ENCODE results near the gene PRPF6.

Gene PRPF6

DNA sequence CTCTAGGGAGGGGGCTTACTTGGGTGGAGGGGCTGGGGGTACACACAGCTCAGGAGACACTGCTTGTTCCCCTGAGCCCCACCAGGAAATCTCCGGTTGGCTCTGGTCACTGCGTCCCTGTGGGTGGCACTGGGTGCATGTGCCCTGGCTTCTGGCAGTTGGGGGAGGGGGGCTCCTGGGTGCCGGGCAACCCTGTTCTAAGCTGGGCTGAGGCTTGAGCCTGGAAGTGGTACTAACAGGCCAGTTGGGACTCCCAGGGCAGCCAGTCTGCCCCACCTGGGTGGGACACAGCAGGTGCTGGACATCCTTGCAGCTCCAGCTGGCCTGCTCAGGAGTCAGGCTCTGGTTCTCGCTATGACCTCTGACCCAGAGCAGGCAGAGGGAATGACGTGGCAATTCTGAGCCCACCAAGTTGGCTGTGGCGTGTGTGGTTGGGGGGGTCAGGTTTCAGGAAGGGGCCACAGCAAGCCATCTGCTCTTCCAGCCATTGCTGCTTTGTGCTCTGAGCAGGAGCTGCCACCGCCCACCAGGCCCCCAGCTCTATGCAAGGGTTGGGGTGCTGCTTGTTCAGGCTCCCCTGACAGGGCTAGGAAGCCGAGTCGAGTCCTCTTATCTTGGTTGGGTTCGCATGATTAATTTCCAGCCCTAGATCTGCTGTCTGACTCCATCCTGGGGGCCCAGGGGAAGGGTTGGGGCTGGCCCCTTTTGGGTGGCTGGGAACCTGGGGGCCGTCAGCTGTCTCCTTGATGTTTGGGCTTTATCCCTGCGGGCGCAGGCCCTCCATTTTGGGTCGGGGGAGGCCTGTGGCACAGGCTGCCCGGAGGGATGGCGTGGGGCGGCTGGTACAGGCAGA is 55.6 kb downstream of the PRPF6 start:
- DNase-seq: no peak

- DNase-seq: no peak
Observed at GRCh38 chr20:64037199-64037497, 56.2 kb downstream of the PRPF6 start.

DNA sequence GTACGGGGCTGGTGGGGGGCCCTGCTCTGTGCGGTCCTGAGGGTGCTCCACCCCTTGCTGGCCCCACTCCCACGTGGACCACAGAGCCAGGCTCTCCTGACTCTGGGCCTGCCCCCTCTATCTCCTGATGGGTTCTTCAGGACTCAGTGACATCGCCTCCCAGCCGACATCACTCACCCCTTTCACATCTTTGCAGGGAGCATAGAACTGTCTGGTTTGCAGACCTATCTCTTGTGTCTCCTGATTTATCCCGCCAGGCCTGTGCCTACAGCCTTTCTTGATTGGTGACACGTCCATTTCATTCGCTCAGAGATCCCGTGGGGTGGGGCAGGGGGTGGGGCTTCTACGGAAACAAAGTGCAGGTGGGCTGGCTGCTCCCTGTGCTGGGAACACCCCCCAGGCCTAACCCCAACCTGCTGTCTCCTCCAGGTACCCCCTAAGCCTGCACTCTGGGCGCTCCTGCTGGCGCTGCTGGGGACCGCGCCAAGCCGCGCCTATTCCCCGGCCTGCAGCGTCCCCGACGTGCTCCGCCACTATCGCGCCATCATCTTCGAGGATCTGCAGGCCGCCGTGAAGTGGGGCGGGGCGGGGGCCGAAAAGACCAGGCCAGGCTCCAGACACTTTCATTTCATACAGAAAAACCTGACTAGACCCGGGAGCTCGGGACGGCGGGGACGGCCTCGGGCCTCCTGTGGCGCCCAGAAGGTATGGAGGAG is 56.7 kb downstream of the PRPF6 start:
- DNase-seq: no peak

- DNase-seq: no peak
Observed at GRCh38 chr20:64038224-64038564, 57.3 kb downstream of the PRPF6 start.

GRCh38 chr20:64038565-64039292 is 57.8 kb downstream of the PRPF6 start:
- DNase-seq: peak; percentile 60

DNA sequence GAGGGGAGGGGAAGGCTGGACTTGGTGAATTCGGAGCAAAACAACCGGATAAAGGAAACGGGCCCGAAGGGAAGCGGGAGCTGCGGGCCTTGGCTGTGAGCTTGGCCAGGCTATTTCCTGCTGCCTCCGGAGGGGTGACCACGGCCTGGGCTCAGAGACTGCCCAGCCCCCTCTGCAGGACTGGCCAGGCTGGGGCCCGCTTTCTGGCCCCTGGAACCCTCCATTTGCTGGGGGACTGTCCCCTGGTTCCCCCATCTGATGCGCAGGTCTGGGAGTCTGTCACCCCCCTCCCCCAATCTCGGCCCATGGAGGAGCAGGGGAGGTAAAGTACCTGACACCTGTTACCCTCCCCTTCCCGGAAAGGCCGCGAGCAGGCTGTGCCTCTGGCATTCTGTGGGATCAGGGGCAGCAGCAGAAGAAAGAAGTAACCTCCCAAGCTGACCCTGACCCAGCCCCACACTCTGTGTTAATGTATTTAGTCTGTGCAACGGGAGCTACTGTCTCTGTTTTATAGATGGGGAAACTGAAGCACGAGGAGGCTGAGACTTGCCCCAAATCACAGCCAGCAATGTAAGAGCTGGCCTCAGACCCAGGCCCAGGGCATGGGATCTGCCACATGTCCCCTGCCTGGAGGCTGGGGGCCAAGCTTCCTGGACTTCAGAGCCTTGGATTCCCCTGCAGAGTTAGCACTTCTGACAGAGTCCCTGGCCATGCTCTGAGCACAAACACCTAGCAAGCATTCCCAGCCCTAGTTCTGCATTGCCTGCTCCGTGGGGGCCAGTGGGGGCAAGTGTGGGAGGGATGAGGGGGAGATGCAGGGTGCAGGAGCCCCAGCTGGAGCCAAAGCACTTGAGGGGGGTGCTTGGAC is 58.6 kb downstream of the PRPF6 start:
- no peak for DNase-seq

GRCh38 chr20:64040231-64041039 is 59.5 kb downstream of the PRPF6 start:
- no peak for DNase-seq

GRCh38 chr20:64041040-64041780 is 60.3 kb downstream of the PRPF6 start:
- no peak for DNase-seq

DNA sequence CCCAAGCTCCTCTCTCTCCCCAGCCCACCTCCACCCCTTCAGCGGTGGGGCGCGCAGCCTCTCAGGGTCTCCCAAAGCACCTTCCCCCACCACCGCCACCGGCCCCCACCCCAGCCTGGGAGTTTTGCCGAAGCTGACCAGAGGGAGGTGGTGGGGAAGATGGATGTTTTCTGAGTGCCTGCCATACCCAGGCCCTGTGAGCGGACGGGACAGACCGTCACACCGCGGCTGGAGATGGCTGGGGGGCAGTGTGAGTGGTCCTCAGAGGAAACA is 60.8 kb downstream of the PRPF6 start:
- no peak for DNase-seq

DNA sequence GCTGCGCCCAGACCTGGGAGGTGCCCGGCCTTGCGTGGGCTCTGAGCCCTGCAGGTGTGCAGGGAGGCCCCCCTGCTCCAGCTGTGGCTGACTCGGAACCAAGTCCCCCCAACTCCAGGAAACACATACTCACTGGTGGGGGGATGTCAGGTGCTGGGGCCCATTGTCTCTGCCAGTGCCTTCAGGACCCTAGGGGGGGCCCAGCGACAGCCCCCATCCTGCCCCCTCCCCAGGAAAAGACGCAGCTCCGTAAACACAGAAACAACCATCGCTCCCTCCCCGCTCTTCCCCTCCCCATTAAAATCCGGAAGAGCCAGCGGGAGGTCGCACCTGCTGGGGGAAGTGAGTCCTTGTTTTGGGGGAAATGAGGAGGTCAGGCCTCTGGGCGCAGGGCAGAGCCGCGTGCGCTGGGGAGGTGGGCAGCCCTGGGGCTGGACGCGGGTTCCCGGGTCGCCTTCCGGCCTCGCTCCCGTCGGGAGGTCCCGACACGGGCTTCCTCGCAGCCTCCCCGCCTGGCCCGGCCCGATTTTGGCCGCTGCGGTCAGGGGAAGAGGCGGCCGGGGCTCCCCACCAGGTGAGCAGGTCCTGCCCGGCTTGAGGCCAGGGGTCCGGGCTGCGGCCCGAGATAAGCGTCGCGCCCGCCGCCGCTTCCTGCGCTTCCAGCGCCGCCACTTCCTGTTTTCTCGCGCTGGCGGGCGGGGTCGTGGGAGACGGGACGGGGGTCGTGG is 61.3 kb downstream of the PRPF6 start:
- DNase-seq: no peak

DNA sequence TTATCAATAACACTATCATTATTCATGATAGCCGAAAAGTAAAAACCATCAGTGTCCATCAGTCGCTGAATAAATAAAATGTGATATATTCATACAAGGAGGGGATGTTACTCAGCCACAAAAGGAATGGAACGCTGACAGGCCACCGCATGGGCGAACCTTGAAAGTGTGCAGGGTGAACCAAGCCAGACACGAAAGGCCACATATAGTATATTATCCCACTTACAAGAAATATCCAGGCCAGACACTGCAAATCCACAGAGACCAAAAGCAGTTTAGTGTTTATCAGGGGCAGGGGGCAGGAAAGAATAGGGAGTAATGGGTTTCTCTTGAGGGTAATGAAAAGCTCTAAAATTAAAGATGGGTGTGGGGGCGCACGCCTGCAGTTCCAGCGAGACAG is 62.8 kb downstream of the PRPF6 start:
- no peak for DNase-seq

GRCh38 chr20:64044484-64045247 is 63.7 kb downstream of the PRPF6 start:
- DNase-seq: no peak

- DNase-seq: no peak
Observed at GRCh38 chr20:64045346-64046011, 64.5 kb downstream of the PRPF6 start.

GRCh38 chr20:64047046-64047389 is 66.1 kb downstream of the PRPF6 start:
- no peak for DNase-seq

DNA sequence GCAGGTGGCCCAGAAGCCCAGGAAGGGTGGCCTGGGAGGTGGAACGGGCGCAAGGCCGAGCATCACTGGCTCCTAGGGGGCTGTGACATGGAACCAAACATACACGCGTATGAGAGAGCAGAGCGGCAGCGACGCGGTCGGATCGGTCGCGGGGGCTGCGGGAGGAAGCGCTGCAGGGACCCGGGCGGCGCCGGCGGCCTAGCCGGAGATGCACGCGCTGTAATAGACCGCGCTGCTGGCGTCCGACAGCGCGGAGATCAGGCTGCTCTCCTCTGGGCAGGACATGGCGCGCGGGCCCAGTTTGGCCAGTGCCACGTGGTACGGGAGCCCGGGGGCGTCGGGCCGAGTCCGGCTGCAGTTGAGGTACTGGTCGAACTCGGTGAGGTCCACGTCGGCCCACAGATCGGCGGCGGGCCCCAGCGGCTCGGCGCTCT is 67.1 kb downstream of the PRPF6 start:
- DNase-seq: no peak

DNA sequence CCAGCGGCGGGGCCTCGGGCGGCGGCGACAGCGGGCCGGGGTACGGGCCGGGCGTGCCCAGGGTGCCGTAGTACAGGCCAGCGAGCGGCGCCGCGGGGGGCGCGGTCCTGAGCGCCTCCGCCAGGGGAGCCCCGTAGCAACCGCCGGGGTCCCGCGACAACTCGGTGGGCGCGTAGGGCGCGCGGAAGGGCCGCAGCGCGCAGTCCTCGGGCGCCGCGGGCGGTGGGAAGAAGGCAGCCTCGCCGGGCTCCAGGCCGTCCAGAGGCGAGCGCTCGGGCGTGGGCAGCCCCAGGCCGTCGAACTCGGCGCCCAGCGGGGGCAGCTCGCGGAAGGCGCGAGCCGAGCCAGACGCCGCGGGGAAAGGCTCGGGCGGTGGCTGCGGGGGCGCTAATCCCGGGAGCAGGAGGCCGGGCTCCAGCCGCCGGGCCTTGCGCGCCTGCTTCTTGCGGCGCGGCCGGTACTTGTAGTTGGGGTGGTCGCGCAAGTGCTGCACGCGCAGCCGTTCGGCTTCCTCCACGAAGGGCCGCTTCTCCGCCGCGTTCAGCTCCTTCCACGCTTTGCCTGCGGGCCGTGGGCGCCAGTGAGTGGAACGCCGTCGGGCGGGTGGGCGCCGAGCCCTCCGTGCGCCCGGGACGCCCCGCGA is 67.6 kb downstream of the PRPF6 start:
- DNase-seq: no peak

DNA sequence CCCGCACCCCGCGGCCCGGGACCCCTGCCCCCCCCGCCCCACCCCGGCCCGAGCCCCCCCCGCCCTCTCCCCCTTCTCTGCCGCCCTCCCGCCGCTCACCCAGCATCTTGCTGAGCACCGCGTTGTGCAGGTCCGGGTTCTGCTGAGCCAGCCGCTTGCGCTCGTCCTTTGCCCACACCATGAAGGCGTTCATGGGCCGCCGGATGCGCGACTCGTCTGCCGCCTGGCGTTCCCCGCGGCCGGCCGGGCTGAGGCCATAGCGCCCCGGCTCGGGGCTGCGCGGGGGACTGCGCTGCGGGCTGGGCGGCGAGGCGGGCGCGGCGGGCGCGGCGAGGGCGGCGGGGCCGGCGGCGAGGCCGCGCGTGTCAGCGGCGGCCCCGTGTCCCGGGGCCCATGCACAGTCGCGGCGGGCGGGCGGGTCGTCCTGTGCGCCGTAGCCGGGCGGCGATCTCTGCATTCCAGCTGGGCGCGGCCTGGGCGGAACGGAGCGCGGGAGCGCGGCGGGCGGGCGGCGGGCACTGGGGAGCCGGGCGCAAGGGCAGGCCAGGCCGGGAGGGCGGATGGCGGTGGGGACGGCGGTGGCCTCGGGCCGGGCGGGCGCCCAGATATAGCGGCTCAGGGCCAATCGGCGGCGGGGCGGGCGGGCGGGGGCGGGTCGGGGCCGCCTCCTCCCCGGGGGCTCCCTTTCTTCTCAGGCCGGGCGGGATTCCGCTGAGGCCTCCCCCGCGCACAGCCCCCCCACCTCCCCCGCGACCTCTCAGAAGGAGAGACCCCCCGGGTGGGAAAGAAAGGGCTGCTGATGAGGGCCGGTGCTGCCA is 68.3 kb downstream of the PRPF6 start, which contains the start of gene SOX18:
Gene SOX18, minus strand, starts transcription at position 580 of the 818 bp plus-strand sequence. Its CDS starts 123 bp downstream, at position 457.
- no peak for DNase-seq

DNA sequence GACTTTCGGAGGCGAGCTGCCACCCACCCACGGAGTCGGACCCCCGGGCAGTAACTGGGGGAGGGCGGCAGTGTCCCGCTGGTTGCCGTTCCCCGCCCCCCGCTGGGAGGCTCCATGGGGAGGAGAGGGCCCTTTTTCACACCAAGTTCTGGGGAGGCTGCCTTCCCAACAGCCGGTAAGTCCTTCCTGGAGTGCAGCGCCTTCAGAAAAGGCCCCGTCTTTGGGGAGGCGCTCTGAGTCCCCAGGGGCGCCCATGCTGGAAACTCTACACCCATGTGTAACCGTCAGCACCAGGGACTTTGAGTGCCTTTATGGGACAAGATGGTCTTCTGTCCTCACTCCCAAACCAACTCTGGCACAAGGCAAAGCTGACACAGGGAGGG is 68.9 kb downstream of the PRPF6 start:
- no peak for DNase-seq
